ENCODE measurements around the gene FBRSL1.
"Not testable (repeated sequence)": the region's sequence is repeated elsewhere in the genome, so short reads cannot be mapped to it uniquely, and the experiment has no call there.

FBRSL1 gene

DNA sequence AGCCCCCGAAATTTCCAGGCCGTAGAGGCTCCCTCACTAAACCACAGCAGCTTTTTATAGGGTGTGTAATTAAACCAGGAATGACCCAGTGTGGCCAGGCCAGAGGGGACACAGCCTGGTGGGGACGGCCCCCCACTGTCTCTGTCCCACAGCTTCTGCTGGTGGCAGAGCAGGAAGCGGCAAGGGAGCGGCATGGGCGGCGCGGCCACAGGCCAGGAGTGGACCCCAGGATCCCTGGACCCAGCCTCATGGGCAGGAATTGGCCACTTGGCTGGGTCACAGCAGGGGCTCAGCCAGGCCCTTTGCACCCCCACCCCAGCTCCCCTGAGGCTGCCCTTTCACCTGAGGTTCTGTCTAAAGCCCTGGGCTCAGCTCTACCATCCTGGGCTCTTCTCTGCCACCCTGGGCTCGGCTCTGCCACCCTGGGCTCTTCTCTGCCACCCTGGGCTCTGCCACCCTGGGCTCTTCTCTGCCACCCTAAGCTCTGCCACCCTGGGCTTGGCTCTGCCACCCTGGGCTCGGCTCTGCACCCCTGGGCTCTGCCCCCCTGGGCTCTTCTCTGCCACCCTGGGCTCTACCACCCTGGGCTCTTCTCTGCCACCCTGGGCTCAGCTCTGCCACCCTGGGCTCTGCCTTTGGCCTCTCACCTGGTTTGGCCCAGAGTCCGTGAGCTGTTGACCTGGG lies 39.3 kb downstream of the FBRSL1 start:
- DNase-seq = no peak

DNA sequence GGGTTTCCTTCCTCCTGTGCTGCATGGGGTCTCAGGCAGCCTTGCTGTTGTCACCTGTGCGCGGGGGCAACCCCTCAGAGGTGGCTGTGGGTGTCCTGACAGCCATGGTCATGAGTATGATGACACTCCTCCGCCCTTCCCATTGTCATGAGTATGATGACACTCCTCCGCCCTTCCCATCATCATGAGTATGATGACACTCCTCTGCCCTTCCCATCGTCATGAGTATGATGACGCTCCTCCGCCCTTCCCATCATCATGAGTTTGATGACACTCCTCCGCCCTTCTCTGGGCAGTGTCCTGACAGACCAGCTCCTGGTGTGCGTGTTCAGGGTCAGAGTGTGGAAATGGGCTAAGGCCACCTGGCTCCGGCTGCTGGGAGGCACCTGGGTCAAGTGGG lies 40.0 kb downstream of the FBRSL1 start:
- no peak for DNase-seq

DNA sequence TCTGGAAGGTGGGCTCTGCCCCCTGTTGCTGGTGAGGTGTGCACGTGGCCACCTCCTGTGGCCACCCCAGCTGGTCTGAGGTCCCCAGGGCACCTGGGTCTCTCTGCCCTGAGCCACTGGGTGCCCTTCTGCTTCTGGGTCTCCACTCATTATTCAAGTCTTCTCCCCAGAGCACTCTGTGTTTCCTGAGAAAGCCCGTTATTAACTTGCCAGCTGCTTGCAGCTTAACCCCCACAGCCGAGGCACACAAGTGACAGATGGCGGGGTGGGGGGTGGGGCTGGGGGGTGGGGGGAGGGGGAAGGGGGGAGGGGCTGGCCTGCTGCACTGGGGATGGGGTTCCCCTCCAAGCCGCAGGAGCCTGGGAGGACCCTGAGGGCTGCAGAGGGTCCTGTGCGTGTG lies 40.5 kb downstream of the FBRSL1 start:
- no peak for DNase-seq

DNA sequence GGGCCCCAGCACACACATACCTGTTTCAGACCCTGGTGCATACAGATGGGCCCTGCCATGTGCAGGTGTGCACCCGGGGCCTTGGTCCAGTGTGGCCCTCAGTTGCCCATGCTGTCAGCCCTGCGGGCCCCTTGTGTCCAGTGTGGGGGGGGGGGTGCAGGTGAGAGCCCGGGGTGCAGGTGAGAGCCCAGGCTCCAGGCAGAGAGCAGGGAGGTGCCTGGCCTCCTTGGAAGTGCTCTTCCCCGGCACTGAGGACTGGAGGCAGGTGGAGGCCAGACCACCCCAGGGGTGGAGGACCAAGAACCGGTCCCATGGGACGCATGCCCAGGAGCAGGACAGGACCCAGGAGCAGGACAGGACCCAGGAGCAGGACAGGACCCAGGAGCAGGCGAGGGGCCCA lies 40.9 kb downstream of the FBRSL1 start:
- DNase-seq = no peak

DNA sequence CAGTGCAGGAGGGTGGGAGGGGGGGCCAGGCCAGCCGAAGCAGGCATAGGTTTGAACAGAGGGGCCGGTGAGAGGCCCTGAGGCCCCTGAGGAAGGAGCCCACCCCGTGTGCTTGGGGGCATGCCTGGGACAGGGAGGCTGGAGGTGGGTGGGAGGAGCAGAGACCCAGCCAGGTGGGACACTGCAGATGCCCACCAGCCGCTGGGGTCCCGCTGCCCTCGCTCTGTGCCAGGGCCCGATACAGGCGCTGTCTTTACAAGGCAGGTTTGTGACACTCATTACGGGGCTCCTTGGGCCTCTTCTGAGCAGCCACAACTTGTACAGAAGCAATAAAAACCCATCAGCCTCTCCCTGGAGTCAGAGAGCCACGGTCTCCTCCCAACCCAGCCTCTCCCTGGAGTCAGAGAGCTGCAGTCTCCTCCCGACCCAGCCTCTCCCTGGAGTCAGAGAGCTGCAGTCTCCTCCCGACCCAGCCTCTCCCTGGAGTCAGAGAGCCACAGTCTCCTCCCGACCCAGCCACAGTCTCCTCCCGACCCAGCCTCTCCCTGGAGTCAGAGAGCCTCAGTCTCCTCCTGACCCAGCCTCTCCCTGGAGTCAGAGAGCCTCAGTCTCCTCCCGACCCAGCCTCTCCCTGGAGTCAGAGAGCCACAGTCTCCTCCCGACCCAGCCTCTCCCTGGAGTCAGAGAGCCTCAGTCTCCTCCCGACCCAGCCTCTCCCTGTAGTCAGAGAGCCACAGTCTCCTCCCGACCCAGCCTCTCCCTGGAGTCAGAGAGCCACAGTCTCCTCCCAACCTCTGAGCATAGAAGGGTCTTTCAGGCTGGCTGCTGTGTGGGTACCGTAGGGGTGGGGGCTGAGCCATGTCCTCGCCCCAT lies 43.0 kb downstream of the FBRSL1 start:
- not testable (repeated sequence) for DNase-seq

DNA sequence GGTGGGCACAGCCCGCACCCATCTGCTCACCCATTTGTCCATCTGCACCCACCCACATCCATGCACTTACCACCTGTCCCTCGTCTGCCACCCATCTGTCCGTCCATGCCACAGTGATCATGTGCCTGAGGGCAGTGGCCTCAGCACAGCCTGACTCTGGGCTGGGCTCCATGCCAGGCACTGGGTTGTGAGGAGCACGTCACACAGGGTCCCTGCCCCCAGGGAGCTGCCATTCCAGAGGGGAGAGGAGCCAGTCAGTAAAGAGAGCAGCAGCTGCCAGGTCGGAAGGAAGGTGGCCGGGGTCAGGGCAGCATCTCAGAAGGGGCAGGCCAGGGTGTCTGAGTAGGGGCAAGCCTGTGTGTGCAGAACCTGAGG lies 43.6 kb downstream of the FBRSL1 start:
- DNase-seq = no peak

DNA sequence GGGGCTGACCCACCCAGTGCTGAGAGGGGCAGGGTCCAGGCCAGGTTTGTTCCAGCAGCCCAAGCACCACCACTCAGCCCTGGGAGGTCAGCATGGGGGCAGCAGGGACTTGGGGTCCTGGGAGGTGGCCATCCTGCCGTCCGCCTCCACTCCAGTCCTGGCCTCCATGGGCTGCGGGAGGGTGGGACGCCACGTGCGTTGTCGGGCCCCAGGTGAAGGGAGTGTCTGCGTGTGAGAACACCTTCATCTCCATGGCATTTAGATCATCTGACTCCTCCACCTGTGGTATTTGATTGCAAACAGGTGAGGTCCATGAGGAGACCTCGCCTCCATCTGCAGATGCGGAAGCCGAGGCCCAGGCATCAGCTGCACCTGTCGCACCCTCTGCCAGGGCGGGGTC lies 44.1 kb downstream of the FBRSL1 start:
- no peak for DNase-seq

DNA sequence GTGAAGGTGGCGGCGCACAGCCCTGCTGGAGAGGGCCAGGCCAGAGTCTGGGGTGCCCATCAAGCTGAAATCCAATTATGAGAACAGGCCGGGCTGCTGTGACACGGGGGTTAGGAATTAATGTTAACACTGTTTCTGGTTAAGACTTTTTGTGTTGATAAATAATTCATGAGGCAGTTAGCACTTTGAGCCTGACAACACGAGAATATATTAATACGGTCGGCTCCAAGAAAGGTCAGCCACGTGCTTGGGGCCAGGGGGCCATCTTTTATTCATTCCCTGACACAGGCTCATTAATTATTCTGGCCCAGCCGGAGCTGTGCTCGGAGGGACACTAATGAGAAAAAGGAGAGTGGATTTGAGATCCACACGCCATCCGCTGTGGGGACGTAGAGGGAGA lies 45.1 kb downstream of the FBRSL1 start:
- DNase-seq = no peak

DNA sequence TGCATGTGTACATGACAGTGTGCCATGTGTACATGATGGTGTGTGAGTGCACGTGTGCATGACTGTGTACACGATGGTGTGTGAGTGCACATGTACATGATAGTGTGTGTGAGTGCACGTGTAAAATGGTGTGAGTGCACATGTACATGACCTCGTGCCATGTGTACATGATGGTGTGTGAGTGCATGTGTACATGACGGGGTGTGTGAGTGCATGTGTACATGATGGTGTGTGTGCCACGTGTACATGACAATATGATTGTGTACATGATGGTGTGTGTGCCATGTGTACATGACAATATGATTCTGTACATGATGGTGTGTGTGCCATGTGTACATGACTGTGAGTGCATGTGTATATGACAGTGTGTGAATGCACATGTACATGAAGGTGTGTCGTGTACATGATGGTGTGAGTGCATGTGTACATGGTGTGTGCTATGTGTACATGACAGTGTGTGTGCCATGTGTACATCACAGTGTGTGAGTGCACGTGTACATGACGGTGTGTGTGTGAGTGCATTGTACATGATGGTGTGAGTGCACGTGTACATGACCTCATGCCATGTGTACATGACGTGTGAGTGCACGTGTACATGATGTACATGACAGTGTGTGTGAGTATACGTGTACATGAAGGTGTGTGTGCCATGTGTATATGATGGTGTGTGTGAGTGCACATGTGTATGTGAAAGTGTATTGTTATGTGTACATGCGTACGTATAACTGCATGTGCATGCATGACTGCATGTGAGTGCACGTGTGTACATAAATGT lies 46.3 kb downstream of the FBRSL1 start:
- no peak for DNase-seq

DNA sequence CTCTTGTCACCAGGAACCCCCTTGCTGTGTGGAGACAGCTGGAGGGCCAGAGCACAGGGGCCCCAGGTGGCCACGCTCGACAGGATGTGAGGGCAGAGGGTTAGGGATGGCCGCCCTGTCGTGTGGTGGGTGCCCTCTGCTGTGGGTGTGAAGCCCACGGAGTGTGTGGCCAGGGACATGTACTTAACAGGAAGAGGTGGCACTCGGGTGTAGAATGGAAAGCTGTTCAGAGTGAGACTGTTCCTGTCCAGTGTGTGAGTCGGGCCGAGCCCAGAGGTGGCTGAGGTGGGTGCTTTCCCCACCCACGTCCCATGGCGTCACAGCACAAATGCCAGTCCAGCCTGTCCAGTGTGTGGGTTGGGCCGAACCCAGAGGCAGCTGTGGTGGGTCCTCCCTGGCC lies 47.1 kb downstream of the FBRSL1 start:
- DNase-seq = no peak

DNA sequence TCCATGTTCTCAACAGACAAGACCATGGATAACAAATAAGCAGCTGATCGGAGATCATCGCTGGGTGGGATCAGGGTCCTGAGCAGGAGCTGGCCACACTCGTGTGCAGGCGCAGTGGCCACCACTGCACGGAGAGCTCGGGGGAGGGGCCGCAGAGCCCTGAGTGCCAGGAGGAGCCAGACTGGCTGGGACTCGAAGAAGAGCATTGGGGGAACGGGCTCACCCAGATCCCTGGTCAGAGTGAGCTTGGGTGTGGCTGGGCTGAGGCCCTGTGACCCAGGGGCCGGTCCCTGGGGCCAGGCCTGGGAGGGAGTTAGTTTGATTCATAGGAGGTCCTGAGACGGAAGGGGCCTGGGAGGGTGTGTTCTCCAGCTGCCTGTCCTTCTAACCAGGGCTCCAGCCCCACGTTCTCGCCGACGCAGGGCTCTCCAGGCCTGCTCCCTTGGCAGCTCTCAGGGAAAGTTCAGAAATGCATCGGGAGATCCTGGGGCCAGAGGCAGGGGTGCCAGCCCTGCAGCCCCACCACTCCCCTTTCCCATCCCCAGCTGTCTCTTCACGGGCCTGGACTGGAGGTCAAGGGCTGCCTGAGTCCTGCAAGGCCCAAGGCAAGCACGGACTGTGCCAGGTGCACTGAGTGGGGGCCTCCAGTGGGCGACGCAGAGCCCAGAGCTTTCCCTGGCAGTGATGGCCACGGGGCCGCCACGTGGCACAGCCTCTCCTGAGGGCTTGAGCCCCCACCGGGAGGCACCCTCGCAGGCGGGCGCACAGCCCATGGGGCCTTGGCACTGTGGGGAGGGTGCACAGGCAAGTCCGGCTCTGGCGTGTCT lies 48.1 kb downstream of the FBRSL1 start:
- DNase-seq = no peak

DNA sequence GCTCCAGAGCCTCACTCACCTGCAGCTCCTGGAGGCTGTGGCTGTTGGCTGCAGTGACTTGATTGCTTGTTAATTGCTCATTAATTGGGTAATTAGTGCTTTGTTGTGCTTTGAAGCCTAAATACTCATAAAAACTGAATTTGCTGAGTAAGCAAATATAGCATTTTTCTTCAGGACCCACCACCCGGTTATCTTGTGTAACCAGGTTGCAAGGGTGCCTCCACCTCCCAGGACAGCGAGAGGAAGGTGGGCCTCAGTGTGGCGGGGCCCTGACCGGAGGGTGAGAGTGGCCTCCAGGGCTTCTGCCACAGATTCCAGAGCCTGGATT lies 48.7 kb downstream of the FBRSL1 start:
- DNase-seq = no peak

DNA sequence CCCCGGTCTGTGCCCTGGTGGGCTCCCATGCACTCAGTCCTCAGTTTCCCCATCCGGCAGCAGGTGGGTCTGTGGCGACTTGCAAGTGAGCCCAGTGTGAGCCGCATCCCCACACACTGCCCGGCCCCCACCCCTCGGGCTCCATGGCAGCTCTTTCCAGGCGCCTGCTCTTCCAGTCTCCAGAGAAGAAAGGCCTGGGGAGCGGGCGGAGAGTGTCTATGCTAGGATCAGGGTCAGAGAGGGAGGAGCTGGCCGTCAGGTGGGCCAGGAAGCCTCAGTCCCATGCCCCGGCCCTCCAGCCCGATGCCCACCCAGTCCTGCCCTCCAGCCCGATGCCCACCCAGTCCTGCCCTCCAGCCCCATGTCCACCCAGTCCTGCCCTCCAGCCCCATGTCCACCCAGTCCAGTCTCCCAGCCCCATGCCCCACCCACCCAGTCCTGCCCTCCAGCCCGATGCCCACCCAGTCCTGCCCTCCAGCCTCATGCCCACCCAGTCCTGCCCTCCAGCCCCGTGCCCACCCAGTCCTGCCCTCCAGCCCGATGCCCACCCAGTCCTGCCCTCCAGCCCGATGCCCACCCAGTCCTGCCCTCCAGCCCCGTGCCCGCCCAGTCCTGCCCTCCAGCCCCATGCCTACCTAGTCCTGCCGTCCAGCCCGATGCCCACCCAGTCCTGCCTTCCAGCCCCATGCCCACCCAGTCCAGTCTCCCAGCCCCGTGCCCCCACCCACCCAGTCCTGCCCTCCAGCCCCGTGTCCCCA lies 49.2 kb downstream of the FBRSL1 start:
- no peak for DNase-seq

DNA sequence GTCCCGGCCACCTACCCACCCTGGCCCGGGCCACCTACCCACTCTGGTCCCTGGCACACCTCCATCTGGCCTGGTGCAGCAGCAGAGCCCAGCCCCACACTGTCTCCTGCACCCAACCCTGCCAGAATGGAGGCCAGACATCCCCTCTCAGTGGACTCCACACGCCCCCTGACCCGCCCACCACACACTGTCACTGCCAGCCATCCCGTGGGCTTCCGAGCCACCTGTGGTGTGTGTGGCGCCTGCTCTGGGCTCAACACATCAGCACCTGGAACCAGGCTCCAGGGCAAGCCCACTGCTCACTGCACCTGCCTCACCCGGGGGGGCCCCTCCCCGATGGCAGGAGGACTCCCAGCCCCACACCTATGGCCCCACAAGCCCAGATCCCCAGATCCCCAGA lies 50.5 kb downstream of the FBRSL1 start:
- DNase-seq = no peak

DNA sequence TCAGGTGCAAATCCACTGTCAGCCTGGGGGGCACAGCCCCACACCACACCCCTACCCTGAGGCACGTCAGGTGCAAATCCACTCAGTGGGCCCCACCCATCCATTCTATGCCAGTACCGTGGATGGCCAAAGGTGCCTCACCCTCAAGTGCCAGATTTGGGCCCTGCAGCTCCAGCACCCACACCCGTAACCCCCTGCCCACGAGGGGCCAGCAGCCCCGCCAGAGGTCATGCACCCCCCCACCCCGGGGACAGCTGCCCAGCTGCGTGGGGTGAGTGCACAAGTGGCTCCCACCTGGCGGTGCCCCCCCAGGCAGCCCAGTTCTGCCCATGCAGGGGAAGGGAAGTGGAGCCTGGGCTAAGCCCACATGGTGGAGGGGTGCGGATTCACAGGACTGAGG lies 51.2 kb downstream of the FBRSL1 start:
- DNase-seq = no peak

DNA sequence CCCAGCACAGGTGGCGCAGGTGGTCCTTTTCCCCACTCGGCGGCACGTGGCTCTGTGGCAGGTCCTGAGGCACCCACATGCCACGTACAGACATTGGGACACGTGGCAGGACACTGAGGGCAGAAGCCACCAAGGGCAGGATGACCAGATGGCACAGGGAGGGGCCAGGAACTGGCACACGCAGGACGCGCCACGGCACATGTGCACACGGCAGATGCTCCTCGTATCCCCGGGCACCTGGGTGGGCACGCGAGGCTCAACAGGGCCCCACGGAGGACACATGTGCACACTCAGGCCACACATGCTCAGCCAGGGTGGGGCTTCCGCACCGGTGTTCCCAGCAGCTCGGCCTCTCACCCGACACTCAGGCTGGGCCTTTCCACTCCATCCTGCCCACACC lies 52.0 kb downstream of the FBRSL1 start:
- no peak for DNase-seq

DNA sequence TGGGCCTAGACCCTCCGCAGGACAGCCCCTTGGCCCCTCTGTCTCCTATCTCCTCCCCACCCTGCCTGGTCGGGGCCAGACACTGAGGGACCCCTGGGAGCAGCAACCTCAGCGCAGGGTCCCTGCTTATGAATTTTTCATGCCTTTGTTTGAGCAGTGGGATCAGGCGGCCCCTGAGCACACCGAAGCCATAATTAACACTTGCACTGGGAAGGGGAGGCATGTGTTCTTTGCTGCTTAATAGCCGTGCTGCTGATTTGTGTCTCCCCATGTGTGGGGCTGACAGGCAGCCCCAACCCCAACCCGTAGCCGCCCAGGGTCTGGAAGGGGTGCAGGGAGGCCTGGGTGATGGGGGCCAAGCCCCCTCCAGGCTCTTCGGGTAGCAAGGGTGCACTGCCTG lies 52.7 kb downstream of the FBRSL1 start:
- no peak for DNase-seq

DNA sequence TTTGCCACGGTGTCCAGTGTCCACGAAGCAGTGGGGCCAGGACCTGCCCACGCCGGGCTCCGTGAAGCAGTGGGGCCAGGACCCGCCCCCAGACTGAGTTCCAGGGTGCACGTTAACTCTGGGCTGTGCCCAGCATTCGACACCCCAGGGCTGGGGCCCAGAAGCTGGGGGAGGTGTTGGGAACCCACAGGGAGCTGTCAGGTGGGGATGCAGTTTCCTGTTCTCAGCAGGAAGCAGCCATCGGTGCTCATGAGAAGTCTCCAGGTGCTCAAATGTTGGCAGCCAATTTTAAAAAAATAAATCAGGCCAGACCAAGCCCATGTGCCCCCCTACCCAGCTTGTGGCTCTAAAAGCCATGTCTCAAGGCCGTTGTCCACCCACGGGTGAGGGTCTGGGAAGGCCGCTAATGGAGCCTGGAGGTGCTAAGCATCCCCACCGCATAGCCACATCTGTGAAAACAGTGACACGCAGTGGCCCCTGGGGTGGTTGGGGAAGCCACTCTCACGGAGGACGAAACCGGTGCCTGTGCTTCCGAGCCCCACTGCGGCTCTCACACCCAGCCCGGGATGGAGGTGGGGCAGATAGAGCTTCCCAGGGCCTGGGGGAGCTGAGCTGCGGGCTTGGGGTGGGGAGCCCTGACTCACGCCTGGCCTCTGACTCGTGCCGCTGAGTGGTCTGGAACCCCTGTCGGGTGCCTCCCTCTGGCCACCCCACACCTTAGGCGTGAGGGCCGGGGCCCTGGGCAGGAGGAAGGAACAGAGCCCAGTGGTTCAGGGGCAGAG lies 53.5 kb downstream of the FBRSL1 start:
- DNase-seq = no peak

DNA sequence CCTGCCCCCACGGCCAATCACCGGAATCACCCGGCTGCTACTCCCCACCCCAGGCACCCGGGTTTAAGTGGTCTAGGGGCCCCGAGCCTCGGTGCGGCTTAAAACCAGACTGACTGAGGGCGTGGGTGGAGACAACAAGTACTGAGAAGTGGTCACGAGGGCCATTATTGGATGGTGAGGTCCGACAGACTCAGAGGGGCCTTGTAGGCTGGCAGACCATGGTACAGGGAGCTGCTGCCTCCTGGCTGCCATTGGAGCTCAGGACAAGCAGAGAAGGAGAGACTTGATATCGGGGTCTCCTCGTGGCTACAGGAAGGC lies 54.1 kb downstream of the FBRSL1 start:
- no peak for DNase-seq

DNA sequence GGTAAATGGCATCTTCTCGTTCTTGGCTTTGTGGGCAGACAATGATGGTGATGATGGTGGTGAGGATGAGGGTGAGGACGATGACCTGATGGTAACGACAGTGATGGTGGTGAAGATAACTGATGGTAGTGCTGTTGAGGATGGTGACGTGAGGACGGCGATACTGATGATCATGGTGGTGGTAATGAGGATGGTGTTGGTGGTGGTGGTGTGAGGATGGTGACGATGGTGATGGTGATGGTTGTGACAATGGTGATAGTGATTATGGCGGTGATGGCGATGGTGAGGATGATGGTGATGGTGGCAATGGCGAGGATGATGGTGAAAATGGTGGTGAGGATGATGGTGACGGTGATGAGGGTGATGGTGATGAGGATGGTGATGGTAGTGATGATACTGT lies 54.5 kb downstream of the FBRSL1 start:
- no peak for DNase-seq

DNA sequence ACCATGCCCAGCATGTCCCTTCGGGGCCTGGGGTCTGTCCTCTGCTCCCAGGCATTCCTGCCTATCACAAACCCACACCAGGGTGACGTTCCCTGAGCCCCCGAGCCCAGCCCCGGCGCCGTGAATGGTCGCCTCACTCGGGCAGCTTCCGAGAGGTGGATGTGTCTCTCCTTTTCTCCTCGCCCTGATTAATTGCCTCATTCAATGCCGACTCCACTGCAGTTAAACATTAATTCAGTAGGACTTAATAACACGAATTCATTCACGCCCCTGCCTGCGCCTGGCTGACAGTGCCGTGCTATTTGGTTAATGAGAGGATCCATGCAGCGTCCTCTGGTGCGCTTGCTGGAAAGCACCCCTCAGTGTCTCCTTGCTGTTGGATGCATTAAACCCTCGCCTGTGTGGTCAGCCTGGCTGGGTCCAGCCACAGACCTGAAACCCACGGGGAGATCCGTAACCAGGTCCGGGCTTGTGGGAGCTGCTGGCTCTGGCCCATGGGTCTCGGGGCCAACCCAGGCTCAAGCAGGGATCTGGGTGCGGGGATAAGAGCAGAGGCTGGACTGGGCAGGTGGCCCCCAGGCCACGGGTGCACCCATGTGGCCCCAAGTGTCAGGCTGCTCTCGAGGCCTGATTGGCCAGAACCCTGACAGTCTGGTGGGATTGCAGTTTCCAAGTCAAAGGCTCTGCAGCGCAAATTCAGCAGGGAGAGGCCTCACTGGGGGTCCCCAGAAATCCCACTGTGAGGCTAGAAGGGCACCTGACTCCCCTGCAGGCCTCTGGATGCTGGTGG lies 55.4 kb downstream of the FBRSL1 start:
- no peak for DNase-seq

Data from activated CD4-positive, alpha-beta T cell treated with anti-CD3 and anti-CD28 coated beads, Interleukin-2, amount 50 U/mL, for 16 hours (primary cell).